Measurements from ENCODE around the gene TSR3.

GRCh38 chr16:1350691-1351090 lies 987 bp downstream of the TSR3 start:
- TF ChIP-seq CTCF (IDR thresholded peaks at IDR 0.05) (no peak), ZFX (IDR thresholded peaks at IDR 0.05; ENCODE audit: borderline replicate concordance) (no peak)

Measured in 22Rv1 (cell line).